ENCODE data around the gene SAT1. TPM values are rescaled to one million over a fixed set of nuclear protein-coding genes. Genes with fewer than 3 reads are reported as not detected.

Gene SAT1
- total RNA-seq, 2 experiments from 2014 or later: 96.1 to 204 TPM

GRCh38 chrX:23784470-23785331, 1.7 kb downstream of the SAT1 start:
- ATAC-seq: no peak

GRCh38 chrX:23785580-23785979, 2.6 kb downstream of the SAT1 start:
- peaks cover 37% of the 10 kb centered on the region for H3K4me1 Mint-ChIP-seq
- H3K4me3 Mint-ChIP-seq: peak overlapping the region; percentile 92
- no peaks in the 10 kb centered on the region for H3K9me3 Mint-ChIP-seq (ENCODE audit: low read depth)
- ATAC-seq: no peak
- H3K27me3 Mint-ChIP-seq: no peaks in the 10 kb centered on the region
- peak overlapping the region; percentile 32 for H3K27ac Mint-ChIP-seq
- DNase-seq: no peak
- H3K36me3 Mint-ChIP-seq: peaks cover 25% of the 10 kb centered on the region
- CTCF ChIA-PET: interaction anchor here (1.5 kb wide), 1 partner anchor 116 kb away, joined by 4 read pairs; no protein-coding TSS in a partner anchor

More at GRCh38 chrX:23784470-23785331, 1.7 kb downstream of the SAT1 start:
- peaks cover 38% of the 10 kb centered on the region for H3K4me1 Mint-ChIP-seq
- H3K4me3 Mint-ChIP-seq: peak overlapping the region; percentile 92
- peaks cover 25% of the 10 kb centered on the region for H3K36me3 Mint-ChIP-seq
- H3K27ac Mint-ChIP-seq: peak overlapping the region; percentile 97
- DNase-seq: no peak
- H3K27me3 Mint-ChIP-seq: no peaks in the 10 kb centered on the region
- H3K9me3 Mint-ChIP-seq (ENCODE audit: low read depth): no peaks in the 10 kb centered on the region
- CTCF ChIA-PET: interaction anchor here (1.0 to 1.3 kb wide), 2 partner anchors 14 to 117 kb away, joined by 4 read pairs; no protein-coding TSS in a partner anchor

GRCh38 chrX:23786268-23786815, 3.4 kb downstream of the SAT1 start:
- no peak for DNase-seq
- peaks cover 25% of the 10 kb centered on the region for H3K36me3 Mint-ChIP-seq
- H3K27ac Mint-ChIP-seq: no peak overlapping the region
- H3K4me3 Mint-ChIP-seq: no peak overlapping the region
- CTCF ChIA-PET: interaction anchor here (1.5 kb wide), 1 partner anchor 116 kb away, joined by 4 read pairs; no protein-coding TSS in a partner anchor
- no peak for ATAC-seq
- H3K9me3 Mint-ChIP-seq (ENCODE audit: low read depth): no peaks in the 10 kb centered on the region
- no peaks in the 10 kb centered on the region for H3K27me3 Mint-ChIP-seq
- peaks cover 32% of the 10 kb centered on the region for H3K4me1 Mint-ChIP-seq

- no peaks in the 10 kb centered on the region for H3K9me3 Mint-ChIP-seq (ENCODE audit: low read depth)
- CTCF ChIA-PET: interaction anchor here (1.9 kb wide), 1 partner anchor 114 kb away, joined by 7 read pairs; no protein-coding TSS in a partner anchor
- no peak for DNase-seq
- peaks cover 23% of the 10 kb centered on the region for H3K4me1 Mint-ChIP-seq
- no peak overlapping the region for H3K4me3 Mint-ChIP-seq
- H3K27ac Mint-ChIP-seq: no peak overlapping the region
- peaks cover 25% of the 10 kb centered on the region for H3K36me3 Mint-ChIP-seq
- no peaks in the 10 kb centered on the region for H3K27me3 Mint-ChIP-seq
- ATAC-seq: no peak
Observed at GRCh38 chrX:23787745-23788118, 4.8 kb downstream of the SAT1 start.

GRCh38 chrX:23788521-23788920, 5.5 kb downstream of the SAT1 start:
- H3K36me3 Mint-ChIP-seq: peaks cover 25% of the 10 kb centered on the region
- no peak for ATAC-seq
- CTCF ChIA-PET: interaction anchor here (1.9 kb wide), 1 partner anchor 113 kb away, joined by 7 read pairs; no protein-coding TSS in a partner anchor
- peaks cover 23% of the 10 kb centered on the region for H3K4me1 Mint-ChIP-seq
- no peaks in the 10 kb centered on the region for H3K9me3 Mint-ChIP-seq (ENCODE audit: low read depth)
- no peak overlapping the region for H3K27ac Mint-ChIP-seq
- no peak for DNase-seq
- no peak overlapping the region for H3K4me3 Mint-ChIP-seq
- no peaks in the 10 kb centered on the region for H3K27me3 Mint-ChIP-seq

- Mint-ChIP-seq H3K4me3 (no peak overlapping the region), H3K27me3 (no peaks in the 10 kb centered on the region), H3K36me3 (peaks cover 22% of the 10 kb centered on the region), H3K9me3 (ENCODE audit: low read depth) (no peaks in the 10 kb centered on the region), H3K27ac (no peak overlapping the region), H3K4me1 (peaks cover 23% of the 10 kb centered on the region)
- DNase-seq (no peak), ATAC-seq (no peak)
- CTCF ChIA-PET: interaction anchor here (1.9 kb wide), 1 partner anchor 113 kb away, joined by 7 read pairs; no protein-coding TSS in a partner anchor
Observed at GRCh38 chrX:23788946-23789345, 6.0 kb downstream of the SAT1 start.

GRCh38 chrX:23789386-23790154, 6.6 kb downstream of the SAT1 start:
- H3K4me3 Mint-ChIP-seq: no peak overlapping the region
- H3K27ac Mint-ChIP-seq: no peak overlapping the region
- H3K27me3 Mint-ChIP-seq: no peaks in the 10 kb centered on the region

GRCh38 chrX:23790155-23790497, 7.2 kb downstream of the SAT1 start:
- Mint-ChIP-seq H3K9me3 (ENCODE audit: low read depth) (no peaks in the 10 kb centered on the region), H3K27me3 (no peaks in the 10 kb centered on the region), H3K27ac (no peak overlapping the region), H3K4me3 (no peak overlapping the region), H3K36me3 (peaks cover 10% of the 10 kb centered on the region), H3K4me1 (peaks cover 14% of the 10 kb centered on the region)
- DNase-seq: no peak
- no peak for ATAC-seq
- CTCF ChIA-PET: interaction anchor here (0.6 kb wide), 1 partner anchor 13 kb away, joined by 3 read pairs; no protein-coding TSS in a partner anchor

More at GRCh38 chrX:23789386-23790154, 6.6 kb downstream of the SAT1 start:
- CTCF ChIA-PET: interaction anchor here (0.6 to 1.9 kb wide), 2 partner anchors 13 to 112 kb away, joined by 3 to 7 read pairs; no protein-coding TSS in a partner anchor
- H3K9me3 Mint-ChIP-seq (ENCODE audit: low read depth): no peaks in the 10 kb centered on the region
- peaks cover 20% of the 10 kb centered on the region for H3K4me1 Mint-ChIP-seq
- ATAC-seq: no peak
- no peak for DNase-seq
- H3K36me3 Mint-ChIP-seq: peaks cover 15% of the 10 kb centered on the region

GRCh38 chrX:23792861-23793553, 10.0 kb downstream of the SAT1 start:
- CTCF ChIA-PET: no interaction called here
- ATAC-seq (no peak), DNase-seq (no peak)
- Mint-ChIP-seq H3K4me1 (peaks cover 5% of the 10 kb centered on the region), H3K36me3 (no peaks in the 10 kb centered on the region), H3K9me3 (ENCODE audit: low read depth) (no peaks in the 10 kb centered on the region), H3K27ac (no peak overlapping the region), H3K27me3 (no peaks in the 10 kb centered on the region), H3K4me3 (no peak overlapping the region)

GRCh38 chrX:23795221-23795620, 12.2 kb downstream of the SAT1 start:
- CTCF ChIA-PET: no interaction called here
- no peak overlapping the region for H3K27ac Mint-ChIP-seq
- no peaks in the 10 kb centered on the region for H3K27me3 Mint-ChIP-seq

GRCh38 chrX:23797371-23798128, 14.6 kb downstream of the SAT1 start:
- no peaks in the 10 kb centered on the region for H3K9me3 Mint-ChIP-seq (ENCODE audit: low read depth)
- no peaks in the 10 kb centered on the region for H3K36me3 Mint-ChIP-seq
- no peak overlapping the region for H3K4me3 Mint-ChIP-seq
- ATAC-seq (no peak), DNase-seq (no peak)
- CTCF ChIA-PET: no interaction called here
- no peaks in the 10 kb centered on the region for H3K4me1 Mint-ChIP-seq
- H3K27me3 Mint-ChIP-seq: no peaks in the 10 kb centered on the region
- no peak overlapping the region for H3K27ac Mint-ChIP-seq

More at GRCh38 chrX:23795221-23795620, 12.2 kb downstream of the SAT1 start:
- DNase-seq (no peak), ATAC-seq (no peak)
- no peaks in the 10 kb centered on the region for H3K9me3 Mint-ChIP-seq (ENCODE audit: low read depth)
- H3K36me3 Mint-ChIP-seq: no peaks in the 10 kb centered on the region
- no peak overlapping the region for H3K4me3 Mint-ChIP-seq
- H3K4me1 Mint-ChIP-seq: no peaks in the 10 kb centered on the region

GRCh38 chrX:23799469-23800065, 16.6 kb downstream of the SAT1 start:
- Mint-ChIP-seq H3K27ac (no peak overlapping the region), H3K36me3 (no peaks in the 10 kb centered on the region), H3K27me3 (no peaks in the 10 kb centered on the region), H3K4me1 (no peaks in the 10 kb centered on the region), H3K4me3 (no peak overlapping the region), H3K9me3 (ENCODE audit: low read depth) (no peaks in the 10 kb centered on the region)
- CTCF ChIA-PET: interaction anchor here (1.3 kb wide), 1 partner anchor 102 kb away, joined by 7 read pairs; no protein-coding TSS in a partner anchor
- no peak for DNase-seq
- ATAC-seq: no peak
